HCT116 (cell line): ENCODE data around the gene NELFB. TPM values are rescaled to one million over a fixed set of nuclear protein-coding genes. Genes with fewer than 3 reads are reported as not detected.

Experiments
- ATAC-seq: fragments of 200-7000 bp; cut with Tn5 transposase; 2 replicates; pipeline ENCODE4 v1.9.1; 2020; ENCODE audit warnings: mild to moderate bottlenecking, moderate library complexity
- BruUV-seq: library from RNA; stranded (reverse); fragments of 400-500 nt; replicated peaks from 2 replicates; lab custom pipeline; 2021; lab: Mats Ljungman, UMichigan
- CTCF ChIA-PET: fragments of 300-600 bp; sonication (Branson Sonifier 250); formaldehyde crosslinking; loops from one replicate; lab custom pipeline; 2021; ENCODE audit warnings: antibody characterized with exemption; lab: Charles Lee
- POLR2A ChIA-PET: fragments of 300-600, 350-600 bp; sonication (Branson Sonifier 250); formaldehyde crosslinking; loops from one replicate; lab custom pipeline; 2021; ENCODE audit warnings: antibody characterized with exemption; lab: Charles Lee
- RAD21 ChIA-PET, 2 experiments: fragments of 300-600 bp; sonication (Branson Sonifier 250); formaldehyde crosslinking; loops; one replicate each; lab custom pipeline; 2023; ENCODE audit warnings: low total read pairs in 2 of 2; ENCODE audit not compliant: uncharacterized antibody in 2 of 2, unreplicated experiment in 2 of 2, low non-redundant PET in 1 of 2; lab: Charles Lee
- DNase-seq: peaks from one replicate; pipeline ENCODE4 v3.0.0-alpha.2; 2010; ENCODE audit warnings: low read depth, low spot score
- H2AFZ ChIP-seq: fragments of 200-600 bp; shearing (Covaris generic), sonication (generic); 2 replicates; pipeline ENCODE4 v1.6.1; 2017; ENCODE audit warnings: low read depth, mixed run types, mixed read lengths, antibody characterized with exemption, low read length; ENCODE audit not compliant: poor library complexity, severe bottlenecking
- H3K27ac ChIP-seq: 2 replicates; pipeline ENCODE4 v1.5.1; 2012; ENCODE audit warnings: low read depth, low read length
- H3K27me3 ChIP-seq: fragments of 200-600 bp; sonication (generic); 2 replicates; pipeline ENCODE4 v1.6.1; 2016; ENCODE audit warnings: mixed run types, low read length, mixed read lengths; ENCODE audit not compliant: insufficient read depth
- H3K36me3 ChIP-seq, 2 experiments: fragments of 200-500 bp in 1 of 2; fragments of 200-600 bp in 1 of 2; sonication (Bioruptor generic) in 1 of 2; sonication (generic) in 1 of 2; 2 replicates each; pipeline versions ENCODE4 v1.5.1 to v1.6.1; 2014 to 2016; ENCODE audit warnings: low read length in 2 of 2, inconsistent platforms in 1 of 2, mixed read lengths in 1 of 2, mixed run types in 1 of 2; ENCODE audit not compliant: insufficient read depth in 2 of 2, control insufficient read depth in 1 of 2
- H3K4me1 ChIP-seq, 2 experiments: fragments of 200-600 bp in 1 of 2; sonication (generic) in 1 of 2; 2 replicates each; pipeline versions ENCODE4 v1.5.1 to v1.6.1; 2012 to 2017; ENCODE audit warnings: low read length in 2 of 2, inconsistent platforms in 1 of 2, mild to moderate bottlenecking in 1 of 2, mixed read lengths in 1 of 2, mixed run types in 1 of 2, moderate library complexity in 1 of 2; ENCODE audit not compliant: insufficient read depth in 2 of 2, control insufficient read depth in 1 of 2
- H3K4me2 ChIP-seq: fragments of 200-600 bp; sonication (generic); 2 replicates; pipeline ENCODE4 v1.6.1; 2017; ENCODE audit warnings: mixed run types, low read length, mixed read lengths
- H3K4me3 ChIP-seq, 2 experiments: fragments of 200-600 bp in 1 of 2; sonication (generic) in 1 of 2; replicated peaks in 1 of 2; 2 replicates each; pipeline ENCODE4 v1.5.1; 2011 to 2016; ENCODE audit warnings: low read length in 2 of 2, control low read depth in 1 of 2, low read depth in 1 of 2, mild to moderate bottlenecking in 1 of 2, mixed read lengths in 1 of 2, mixed run types in 1 of 2
- H3K79me2 ChIP-seq: fragments of 200-600 bp; sonication (generic); 2 replicates; pipeline ENCODE4 v1.6.1; 2017; ENCODE audit warnings: mild to moderate bottlenecking, mixed run types, low read length, moderate library complexity, mixed read lengths; ENCODE audit not compliant: insufficient read depth
- H3K9ac ChIP-seq: fragments of 200-600 bp; sonication (generic); 2 replicates; pipeline ENCODE4 v1.6.1; 2016; ENCODE audit warnings: low read length, mixed read lengths
- H3K9me2 ChIP-seq: fragments of 200-600 bp; sonication (generic), shearing (Covaris generic); 2 replicates; pipeline ENCODE4 v1.6.1; 2017; ENCODE audit warnings: mixed run types, mild to moderate bottlenecking, moderate library complexity; ENCODE audit not compliant: insufficient read depth
- H3K9me3 ChIP-seq, 2 experiments: fragments of 200-500 bp in 1 of 2; fragments of 200-600 bp in 1 of 2; sonication (Bioruptor generic) in 1 of 2; sonication (generic) in 1 of 2; 2 replicates each; pipeline ENCODE4 v1.6.1; 2014 to 2017; ENCODE audit warnings: low read length in 2 of 2, mixed read lengths in 2 of 2, inconsistent platforms in 1 of 2, low read depth in 1 of 2, mild to moderate bottlenecking in 1 of 2, mixed run types in 1 of 2, moderate library complexity in 1 of 2; ENCODE audit not compliant: control insufficient read depth in 1 of 2, insufficient read depth in 1 of 2
- H4K20me1 ChIP-seq: fragments of 200-600 bp; sonication (generic), shearing (Covaris generic); 2 replicates; pipeline ENCODE4 v1.6.1; 2017; ENCODE audit warnings: mixed run types, mild to moderate bottlenecking, moderate library complexity; ENCODE audit not compliant: insufficient read depth
- CBX3 ChIP-seq: IDR thresholded peaks from 2 replicates; pipeline ENCODE4 v1.6.1; 2012; ENCODE audit warnings: low read depth
- EGR1 ChIP-seq: IDR thresholded peaks from 2 replicates; pipeline ENCODE4 v1.6.1; 2012; ENCODE audit warnings: low read depth
- ELF1 ChIP-seq: IDR thresholded peaks from 2 replicates; pipeline ENCODE4 v1.6.1; 2012; ENCODE audit warnings: low read depth, borderline replicate concordance
- EZH2phosphoT487 ChIP-seq: fragments of 200-600 bp; IDR thresholded peaks from 2 replicates; pipeline ENCODE4 v1.6.1; 2018; ENCODE audit warnings: antibody characterized with exemption, borderline replicate concordance
- JUND ChIP-seq: IDR thresholded peaks from 2 replicates; pipeline ENCODE4 v1.6.1; 2012
- POLR2A ChIP-seq: IDR thresholded peaks from 2 replicates; pipeline ENCODE4 v1.7.0; 2011; ENCODE audit warnings: borderline replicate concordance; ENCODE audit not compliant: insufficient read depth, insufficient read length; ENCODE audit errors: extremely low read depth
- POLR2AphosphoS5 ChIP-seq: IDR thresholded peaks from 2 replicates; pipeline ENCODE4 v1.6.1; 2011; ENCODE audit warnings: mild to moderate bottlenecking, low read depth, low read length, moderate library complexity
- RAD21 ChIP-seq: IDR thresholded peaks from 2 replicates; pipeline ENCODE4 v1.6.1; 2012; ENCODE audit warnings: low read depth, mild to moderate bottlenecking
- SP1 ChIP-seq: IDR thresholded peaks from 2 replicates; pipeline ENCODE4 v1.6.1; 2012; ENCODE audit warnings: low read depth
- TCF7L2 ChIP-seq: IDR thresholded peaks from 2 replicates; pipeline ENCODE4 v1.7.0; 2011; ENCODE audit warnings: borderline replicate concordance, inconsistent platforms; ENCODE audit not compliant: insufficient read depth, insufficient read length; ENCODE audit errors: extremely low read depth
- YY1 ChIP-seq: IDR thresholded peaks from 2 replicates; pipeline ENCODE4 v1.6.1; 2011; ENCODE audit warnings: low read length, low read depth, moderate library complexity, mild to moderate bottlenecking; ENCODE audit not compliant: insufficient replicate concordance; ENCODE audit errors: extremely low read depth
- ZFX ChIP-seq: fragments of 450-650 bp; IDR thresholded peaks from 2 replicates; pipeline ENCODE4 v1.6.1; 2017
- ZNF274 ChIP-seq: fragments of 200-500 bp; sonication (Bioruptor generic); IDR thresholded peaks from 2 replicates; pipeline ENCODE4 v1.6.1; 2014; ENCODE audit warnings: mild to moderate bottlenecking, low read depth, low read length, inconsistent platforms
- intact Hi-C: fragments of 100-400 bp; cut with micrococcal nuclease; formaldehyde crosslinking; loops from 2 replicates; pipeline ENCODE4 v1.10.0; 2022
- total RNA-seq: library from RNA; stranded (reverse); gene quantifications from one replicate; pipeline ENCODE4 v1.2.1, GENCODE V29; 2021; ENCODE audit not compliant: unreplicated experiment
- TF ChIP-seq, protein P1 (sequence below), 3 experiments: fragments of 200-600 bp in 1 of 3; sonication (generic) in 1 of 3; IDR thresholded peaks in 2 of 3; conservative IDR thresholded peaks in 1 of 3; 2 replicates each; pipeline ENCODE4 v1.5.1; 2012 to 2017; ENCODE audit warnings: low read depth in 2 of 3, low read length in 2 of 3, antibody characterized with exemption in 1 of 3, borderline replicate concordance in 1 of 3, control low read depth in 1 of 3, mild to moderate bottlenecking in 1 of 3, mixed read lengths in 1 of 3, mixed run types in 1 of 3, moderate library complexity in 1 of 3; ENCODE audit not compliant: insufficient read depth in 1 of 3
- TF ChIP-seq, protein P2 (sequence below): IDR thresholded peaks from 2 replicates; pipeline ENCODE4 v1.6.1; 2012
- TF ChIP-seq, protein P3 (sequence below): IDR thresholded peaks from 2 replicates; pipeline ENCODE4 v1.6.1; 2012; ENCODE audit warnings: low read depth
- TF ChIP-seq, protein P4 (sequence below): IDR thresholded peaks from 2 replicates; pipeline ENCODE4 v1.6.1; 2012

The NELFB gene
- total RNA-seq, 1 experiment from 2014 or later = 86.4 TPM

DNA sequence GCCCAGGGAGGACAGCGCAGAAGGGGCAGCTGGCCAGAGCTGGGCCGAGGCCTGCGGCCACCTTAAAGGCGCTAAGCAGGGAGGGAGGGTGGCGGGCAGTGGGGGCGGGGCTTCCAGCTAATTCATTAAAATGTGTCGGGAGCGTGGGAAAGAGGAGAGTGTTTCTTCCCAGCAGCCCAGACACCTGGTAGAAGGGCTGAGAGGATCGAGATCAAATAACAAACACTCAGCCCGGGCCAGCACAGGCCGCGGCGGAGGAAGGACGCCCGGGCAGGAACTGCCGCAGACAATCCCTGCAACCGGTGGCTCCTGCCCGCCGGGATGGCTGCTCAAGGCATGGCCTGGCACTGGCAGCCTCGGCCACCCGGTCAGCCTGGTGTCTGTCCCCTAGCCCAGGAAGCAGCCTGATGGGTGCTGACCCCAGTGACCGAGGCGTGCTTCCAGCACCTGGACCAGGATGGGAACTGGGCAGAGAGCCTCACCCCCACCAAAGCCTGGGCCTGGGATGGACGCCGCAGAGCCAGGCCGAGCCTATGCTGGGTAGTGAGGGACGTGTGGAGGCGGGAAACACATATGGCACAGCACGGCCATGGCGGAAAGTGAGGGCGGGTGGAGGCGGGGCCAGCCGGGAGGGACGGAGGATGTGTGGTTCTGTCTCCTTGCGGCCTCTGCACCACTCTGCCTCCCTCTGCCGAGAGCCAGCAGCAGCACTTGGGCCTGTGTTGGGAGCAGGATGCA is 50.1 kb downstream of the NELFB start (continued):
- TF ChIP-seq, protein P1, sequence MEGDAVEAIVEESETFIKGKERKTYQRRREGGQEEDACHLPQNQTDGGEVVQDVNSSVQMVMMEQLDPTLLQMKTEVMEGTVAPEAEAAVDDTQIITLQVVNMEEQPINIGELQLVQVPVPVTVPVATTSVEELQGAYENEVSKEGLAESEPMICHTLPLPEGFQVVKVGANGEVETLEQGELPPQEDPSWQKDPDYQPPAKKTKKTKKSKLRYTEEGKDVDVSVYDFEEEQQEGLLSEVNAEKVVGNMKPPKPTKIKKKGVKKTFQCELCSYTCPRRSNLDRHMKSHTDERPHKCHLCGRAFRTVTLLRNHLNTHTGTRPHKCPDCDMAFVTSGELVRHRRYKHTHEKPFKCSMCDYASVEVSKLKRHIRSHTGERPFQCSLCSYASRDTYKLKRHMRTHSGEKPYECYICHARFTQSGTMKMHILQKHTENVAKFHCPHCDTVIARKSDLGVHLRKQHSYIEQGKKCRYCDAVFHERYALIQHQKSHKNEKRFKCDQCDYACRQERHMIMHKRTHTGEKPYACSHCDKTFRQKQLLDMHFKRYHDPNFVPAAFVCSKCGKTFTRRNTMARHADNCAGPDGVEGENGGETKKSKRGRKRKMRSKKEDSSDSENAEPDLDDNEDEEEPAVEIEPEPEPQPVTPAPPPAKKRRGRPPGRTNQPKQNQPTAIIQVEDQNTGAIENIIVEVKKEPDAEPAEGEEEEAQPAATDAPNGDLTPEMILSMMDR (IDR thresholded peaks at IDR 0.05 in 2 of 3, conservative IDR thresholded peaks at IDR 0.05 in 1 of 3; ENCODE audit: borderline replicate concordance in 1 of 3, insufficient read depth in 1 of 3, low read depth in 2 of 3, low read length in 2 of 3) = no peak
- TF ChIP-seq RAD21 (no peak), ZNF274 (no peak), JUND (no peak), EGR1 (no peak)

DNA sequence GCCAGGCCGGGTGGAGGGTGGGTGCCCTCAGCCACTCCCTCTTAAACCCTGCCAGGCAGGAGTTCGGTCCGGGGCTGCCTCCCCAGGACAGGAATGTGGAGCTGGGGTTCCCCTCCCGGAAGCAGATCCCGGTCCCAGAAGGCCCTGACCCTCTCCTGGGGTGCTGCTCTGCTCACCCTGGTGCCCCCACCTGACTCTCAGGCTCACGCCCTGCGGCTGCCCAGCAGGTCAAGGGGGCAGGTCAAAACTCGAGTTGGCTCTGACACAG is 50.6 kb downstream of the NELFB start:
- intact Hi-C loops = no loop called here
- BruUV-seq = no TSS peak
- Histone ChIP-seq H3K27me3 (no peaks in the 10 kb centered on the region), H3K4me1 (peaks cover 11 to 48% of the 10 kb centered on the region in 2 experiments), H4K20me1 (no peaks in the 10 kb centered on the region), H3K79me2 (peaks cover 6% of the 10 kb centered on the region), H3K9ac (no peak overlapping the region), H3K9me2 (no peaks in the 10 kb centered on the region), H3K4me3 (no peak overlapping the region), H3K9me3 (no peaks in the 10 kb centered on the region), H3K4me2 (no peak overlapping the region), H2AFZ (no peak overlapping the region), H3K36me3 (no peaks in the 10 kb centered on the region), H3K27ac (no peak overlapping the region; the same call in 1 of the 2 replicates)
- ChIA-PET RAD21 (no interaction called here), POLR2A (no interaction called here), CTCF (no interaction called here)
- no peak for DNase-seq
- TF ChIP-seq ZFX (no peak), POLR2A (no peak), CBX3 (no peak), EZH2phosphoT487 (no peak), RAD21 (no peak), POLR2AphosphoS5 (no peak), EGR1 (no peak), ELF1 (no peak), JUND (no peak), SP1 (no peak), ZNF274 (no peak), TCF7L2 (no peak), YY1 (no peak)
- TF ChIP-seq, protein P2, sequence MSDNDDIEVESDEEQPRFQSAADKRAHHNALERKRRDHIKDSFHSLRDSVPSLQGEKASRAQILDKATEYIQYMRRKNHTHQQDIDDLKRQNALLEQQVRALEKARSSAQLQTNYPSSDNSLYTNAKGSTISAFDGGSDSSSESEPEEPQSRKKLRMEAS = no peak
- TF ChIP-seq, protein P3, sequence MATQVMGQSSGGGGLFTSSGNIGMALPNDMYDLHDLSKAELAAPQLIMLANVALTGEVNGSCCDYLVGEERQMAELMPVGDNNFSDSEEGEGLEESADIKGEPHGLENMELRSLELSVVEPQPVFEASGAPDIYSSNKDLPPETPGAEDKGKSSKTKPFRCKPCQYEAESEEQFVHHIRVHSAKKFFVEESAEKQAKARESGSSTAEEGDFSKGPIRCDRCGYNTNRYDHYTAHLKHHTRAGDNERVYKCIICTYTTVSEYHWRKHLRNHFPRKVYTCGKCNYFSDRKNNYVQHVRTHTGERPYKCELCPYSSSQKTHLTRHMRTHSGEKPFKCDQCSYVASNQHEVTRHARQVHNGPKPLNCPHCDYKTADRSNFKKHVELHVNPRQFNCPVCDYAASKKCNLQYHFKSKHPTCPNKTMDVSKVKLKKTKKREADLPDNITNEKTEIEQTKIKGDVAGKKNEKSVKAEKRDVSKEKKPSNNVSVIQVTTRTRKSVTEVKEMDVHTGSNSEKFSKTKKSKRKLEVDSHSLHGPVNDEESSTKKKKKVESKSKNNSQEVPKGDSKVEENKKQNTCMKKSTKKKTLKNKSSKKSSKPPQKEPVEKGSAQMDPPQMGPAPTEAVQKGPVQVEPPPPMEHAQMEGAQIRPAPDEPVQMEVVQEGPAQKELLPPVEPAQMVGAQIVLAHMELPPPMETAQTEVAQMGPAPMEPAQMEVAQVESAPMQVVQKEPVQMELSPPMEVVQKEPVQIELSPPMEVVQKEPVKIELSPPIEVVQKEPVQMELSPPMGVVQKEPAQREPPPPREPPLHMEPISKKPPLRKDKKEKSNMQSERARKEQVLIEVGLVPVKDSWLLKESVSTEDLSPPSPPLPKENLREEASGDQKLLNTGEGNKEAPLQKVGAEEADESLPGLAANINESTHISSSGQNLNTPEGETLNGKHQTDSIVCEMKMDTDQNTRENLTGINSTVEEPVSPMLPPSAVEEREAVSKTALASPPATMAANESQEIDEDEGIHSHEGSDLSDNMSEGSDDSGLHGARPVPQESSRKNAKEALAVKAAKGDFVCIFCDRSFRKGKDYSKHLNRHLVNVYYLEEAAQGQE = no peak
- TF ChIP-seq, protein P4, sequence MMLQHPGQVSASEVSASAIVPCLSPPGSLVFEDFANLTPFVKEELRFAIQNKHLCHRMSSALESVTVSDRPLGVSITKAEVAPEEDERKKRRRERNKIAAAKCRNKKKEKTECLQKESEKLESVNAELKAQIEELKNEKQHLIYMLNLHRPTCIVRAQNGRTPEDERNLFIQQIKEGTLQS = no peak
- ATAC-seq = no peak
